Pancreas (tissue), 10 donors: ENCODE results near the gene GFI1B. TPM values are rescaled to one million over a fixed set of nuclear protein-coding genes. Genes with fewer than 3 reads are reported as not detected.

Experiments
- ATAC-seq, 4 donors: fragments of 200-7000 bp; cut with Tn5 transposase; one replicate each; pipeline versions ENCODE4 v1.8.0 to v1.9.1; 2020; ENCODE audit warnings: mild to moderate bottlenecking in 4 of 4, moderate library complexity in 4 of 4
- DNase-seq, 6 donors: peaks; one replicate each; pipeline ENCODE4 v3.0.0-alpha.2; 2020
- FAIRE-seq: peaks from 2 replicates; lab custom pipeline; 2012; peaks lifted over from hg19 to GRCh38; lab: Jason Lieb, UNC
- H3K27ac ChIP-seq, 4 donors: fragments of 200-600 bp; sonication (generic); 1 replicate in 3 of 4; 2 replicates in 1 of 4; pipeline versions ENCODE4 v1.5.0 to v1.8.0; 2020
- H3K27me3 ChIP-seq, 4 donors: fragments of 200-600 bp; one replicate each; pipeline ENCODE4 v1.8.0; 2021
- H3K36me3 ChIP-seq, 3 donors: fragments of 200-600 bp; sonication (generic) in 1 of 3; one replicate each; pipeline versions ENCODE4 v1.5.0 to v1.8.0; 2020 to 2021
- H3K4me1 ChIP-seq, 3 donors: fragments of 200-600 bp; one replicate each; pipeline ENCODE4 v1.8.0; 2021
- H3K4me3 ChIP-seq, 4 donors: fragments of 200-600 bp; sonication (generic) in 2 of 4; one replicate each; pipeline versions ENCODE4 v1.5.0 to v1.8.0; 2020 to 2021
- H3K9me3 ChIP-seq, 4 donors: fragments of 200-600 bp; one replicate each; pipeline ENCODE4 v1.8.0; 2021
- CTCF ChIP-seq, 4 donors: fragments of 200-600 bp; sonication (generic) in 3 of 4; IDR thresholded peaks; one replicate each; pipeline versions ENCODE4 v1.5.0 to v1.8.0; 2021; ENCODE audit warnings: antibody characterized with exemption in 4 of 4
- WGBS, 2 donors: extraction: QIAGEN DNeasy Blood & Tissue Kit; methylation state at CpG; one replicate each; pipeline ENCODE4 v1.1.7; 2013; 5-methylcytosine and 5-hydroxymethylcytosine counted together
- intact Hi-C, 3 donors: fragments of 100-400 bp; cut with DNase I; formaldehyde crosslinking; loops; one replicate each; pipeline versions ENCODE4 v1.11.1 to v1.14.2; 2022
- polyA plus RNA-seq, 2 donors: library from polyadenylated mRNA; stranded (reverse); fragments of 200-250 nt; gene quantifications; one replicate each; pipeline ENCODE4 v1.2.3, GENCODE V29; 2013
- total RNA-seq, 6 donors: library from RNA; stranded (reverse); fragmentation: NEBNext Ultra II Directional in 4 of 6; extraction: Animal tissue kit (Norgen Biotek cat#: 25700) in 4 of 6; gene quantifications; one replicate each; pipeline versions ENCODE4 v1.2.1 to v1.2.4, GENCODE V29; 2021 to 2023
- donor health status: healthy with polysubstance abuse.
- donor health status: DM: no; HTN: no; CAD: no; lungs with moderate emphysema.
- donor health status: DM: no; HTN: no; CAD: no.
- donor health status: control.
- donor health status: control.
- donor health status: Bipolar disorder and iron deficiency.
- donor health status: DM: yes; HTN: yes; CAD: no.
- donor health status: DM: no; HTN: no; CAD: no.
- donor health status: DM: no; HTN: no; CAD: no.
- donor health status: DM: yes; HTN: yes; CAD: no.

GFI1B gene
- total and polyA plus RNA-seq, 8 donors, result 0.09 to 0.31 (median 0.14) TPM; not detected in 5

DNA sequence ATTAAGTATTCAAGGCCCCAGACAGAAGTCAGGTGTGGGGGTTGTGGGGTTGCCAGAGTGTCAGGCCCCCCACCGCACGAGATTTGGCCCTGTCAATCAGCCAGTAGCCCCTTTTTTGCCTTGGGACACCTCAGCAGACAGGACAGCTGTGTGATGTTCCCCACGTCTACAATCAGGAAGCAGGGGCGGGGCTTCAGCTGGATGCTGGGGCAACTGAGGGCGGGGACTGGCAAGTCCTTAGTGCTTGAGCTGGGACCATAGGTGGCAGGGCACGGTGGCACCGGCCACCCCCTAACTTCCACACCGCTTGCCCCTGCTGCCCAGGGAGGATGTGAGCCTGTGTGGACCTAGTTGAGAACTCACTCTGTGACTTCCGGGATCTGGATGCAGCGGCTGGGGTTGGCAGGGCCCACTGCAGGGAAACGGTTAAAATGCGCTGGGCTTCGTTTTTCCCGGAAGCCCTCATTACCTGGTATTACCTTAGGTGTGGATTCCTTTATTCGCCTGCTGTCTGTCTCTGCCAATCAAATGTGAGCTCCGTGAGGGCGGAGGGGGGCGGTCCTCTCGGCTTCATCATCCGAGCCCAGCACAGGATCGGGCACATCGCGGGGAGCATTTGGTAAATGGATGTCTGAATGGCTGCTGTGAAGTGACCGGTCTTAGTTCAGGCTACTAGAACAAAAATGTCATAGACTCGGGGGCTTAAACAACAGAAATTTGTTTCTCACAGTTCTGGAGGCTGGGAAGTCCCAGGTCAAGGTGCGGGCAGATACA is 44.8 kb downstream of the GFI1B start:
- Histone ChIP-seq H3K4me3 (no peak overlapping the region), H3K9me3 (no peaks in the 10 kb centered on the region), H3K36me3 (no peaks in the 10 kb centered on the region), H3K27me3 (no peaks in the 10 kb centered on the region), H3K4me1 (no peaks in the 10 kb centered on the region), H3K27ac (no peak overlapping the region)
- ATAC-seq, result peak in 3 of 4 donors; percentile 6 to 12 (median 9)
- FAIRE-seq, result no peak
- intact Hi-C loops, result no loop called here
- TF ChIP-seq CTCF (IDR thresholded peaks at IDR 0.05), result no peak
- DNase-seq, result peak in 1 of 6 donors; percentile 73
- WGBS, 2 donors, result 57 to 66% methylated on average over 26 of the region's 26 CpGs

DNA sequence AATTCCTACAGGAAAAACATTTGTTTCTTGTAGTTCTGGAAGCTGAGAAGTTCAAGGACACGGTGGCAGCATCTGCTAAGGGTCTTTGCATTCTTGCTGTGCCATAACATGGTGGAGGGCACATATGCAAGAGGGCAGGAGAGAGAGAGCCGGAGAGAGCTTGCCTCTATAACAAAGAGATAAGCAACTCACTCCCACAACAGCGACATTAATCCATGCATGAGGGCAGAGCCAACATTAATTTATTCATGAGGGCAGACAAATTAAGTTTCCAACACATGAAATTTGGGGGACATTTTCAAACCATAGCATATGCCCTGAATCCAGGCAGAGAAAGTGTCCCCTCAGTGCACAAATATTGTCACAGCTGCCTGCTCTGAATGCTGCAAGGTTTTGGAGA is 47.9 kb downstream of the GFI1B start:
- no peak for TF ChIP-seq CTCF (IDR thresholded peaks at IDR 0.05)
- ATAC-seq, result no peak
- Histone ChIP-seq H3K4me3 (no peak overlapping the region), H3K27me3 (no peaks in the 10 kb centered on the region), H3K27ac (no peak overlapping the region), H3K4me1 (peaks cover 0 to 8% (median 6%) of the 10 kb centered on the region in 3 donors), H3K9me3 (no peaks in the 10 kb centered on the region), H3K36me3 (no peaks in the 10 kb centered on the region)
- intact Hi-C loops, result no loop called here
- FAIRE-seq, result no peak
- 53 to 55% methylated on average over 3 of the region's 3 CpGs for WGBS, 2 donors
- no peak for DNase-seq

- WGBS, 2 donors, result 40 to 60% methylated on average over 5 of the region's 5 CpGs
- H3K36me3 ChIP-seq, result no peaks in the 10 kb centered on the region
- no peaks in the 10 kb centered on the region for H3K27me3 ChIP-seq
- no peak overlapping the region for H3K27ac ChIP-seq
- FAIRE-seq (no peak), ATAC-seq (no peak), DNase-seq (peak in 1 of 6 donors; percentile 7)
- no peak for TF ChIP-seq CTCF (IDR thresholded peaks at IDR 0.05)
- H3K4me3 ChIP-seq, result no peak overlapping the region
- H3K4me1 ChIP-seq, result peaks cover 6 to 15% (median 13%) of the 10 kb centered on the region in 3 donors
- intact Hi-C loops, result no loop called here
- no peaks in the 10 kb centered on the region for H3K9me3 ChIP-seq
These were observed 48.6 kb downstream of the GFI1B start for GRCh38 chr9:133027134-133027533.

DNA sequence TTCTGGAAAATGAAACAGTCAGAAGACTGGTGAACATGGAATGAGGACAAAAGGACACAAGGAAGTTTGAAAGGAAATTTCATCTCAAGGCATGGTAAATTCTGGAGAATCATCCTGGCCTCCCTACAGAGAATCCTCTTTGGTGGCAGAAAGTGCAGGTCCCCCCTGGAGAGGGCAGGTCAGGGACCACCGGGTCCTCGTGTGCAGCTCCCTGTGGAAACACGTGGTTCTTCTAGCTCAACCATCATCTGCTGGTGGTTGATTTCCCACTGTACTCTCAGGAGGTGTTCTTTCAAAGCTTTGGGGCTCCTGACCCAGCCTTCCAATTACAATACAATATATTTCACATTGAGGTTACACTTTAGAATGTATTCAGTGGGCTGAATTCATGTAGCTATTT is 49.7 kb downstream of the GFI1B start:
- WGBS, 2 donors, result 71 to 73% methylated on average over 3 of the region's 3 CpGs
- FAIRE-seq (no peak), DNase-seq (no peak)

More for the DNA sequence above, 49.7 kb downstream of the GFI1B start:
- TF ChIP-seq CTCF (IDR thresholded peaks at IDR 0.05), result no peak
- no peak for ATAC-seq
- intact Hi-C loops, result no loop called here
- no peak overlapping the region for H3K4me3 ChIP-seq
- no peaks in the 10 kb centered on the region for H3K27me3 ChIP-seq
- no peaks in the 10 kb centered on the region for H3K36me3 ChIP-seq
- no peak overlapping the region for H3K27ac ChIP-seq
- H3K4me1 ChIP-seq, result peaks cover 11 to 21% (median 13%) of the 10 kb centered on the region in 3 donors
- H3K9me3 ChIP-seq, result no peaks in the 10 kb centered on the region
